Panc1 (cell line): Measurements from ENCODE around the gene ADORA1. TPM values are rescaled to one million over a fixed set of nuclear protein-coding genes. Genes with fewer than 3 reads are reported as not detected.

ENCODE experiments used
- ATAC-seq: fragments of 200-7000 bp; cut with Tn5 transposase; 2 replicates; pipeline ENCODE4 v1.9.1; 2020; ENCODE audit warnings: mild to moderate bottlenecking, moderate library complexity
- BruUV-seq: library from RNA; stranded (reverse); fragments of 400-500 nt; replicated peaks from 2 replicates; lab custom pipeline; 2021; lab: Mats Ljungman, UMichigan
- CTCF ChIA-PET: fragments of 300-600 bp; sonication (Branson Sonifier 250); formaldehyde crosslinking; loops from one replicate; lab custom pipeline; 2022; ENCODE audit warnings: antibody characterized with exemption; lab: Charles Lee
- POLR2A ChIA-PET: fragments of 300-600 bp; sonication (Branson Sonifier 250); formaldehyde crosslinking; loops from one replicate; lab custom pipeline; 2022; ENCODE audit warnings: antibody characterized with exemption; lab: Charles Lee
- DNase-seq: peaks from one replicate; pipeline ENCODE4 v3.0.0-alpha.2; 2010; ENCODE audit warnings: low read depth, low spot score
- H3K27ac ChIP-seq: 2 replicates; pipeline ENCODE4 v1.5.1; 2011; ENCODE audit warnings: mild to moderate bottlenecking, low read length, inconsistent platforms
- H3K27me3 ChIP-seq: fragments of 200-500 bp; sonication (Bioruptor generic); 2 replicates; pipeline ENCODE4 v1.6.0; 2014; ENCODE audit warnings: low read length, inconsistent platforms; ENCODE audit not compliant: control insufficient read depth, insufficient read depth
- H3K36me3 ChIP-seq: fragments of 200-500 bp; sonication (Bioruptor generic); 2 replicates; pipeline ENCODE4 v1.5.1; 2014; ENCODE audit warnings: inconsistent platforms, mild to moderate bottlenecking, low read length, moderate library complexity; ENCODE audit not compliant: control insufficient read depth, insufficient read depth
- H3K4me1 ChIP-seq: 2 replicates; pipeline ENCODE4 v1.5.1; 2011; ENCODE audit warnings: inconsistent platforms, mild to moderate bottlenecking, low read length, moderate library complexity; ENCODE audit not compliant: control insufficient read depth, insufficient read depth
- H3K4me3 ChIP-seq, 2 experiments: 2 replicates each; pipeline ENCODE4 v1.5.1; 2011 to 2012; ENCODE audit warnings: low read depth in 2 of 2, low read length in 2 of 2, mild to moderate bottlenecking in 2 of 2, inconsistent platforms in 1 of 2, moderate library complexity in 1 of 2
- H3K9me3 ChIP-seq: fragments of 200-500 bp; sonication (Bioruptor generic); 2 replicates; pipeline ENCODE4 v1.5.1; 2014; ENCODE audit warnings: low read depth, mild to moderate bottlenecking, inconsistent platforms, low read length, moderate library complexity; ENCODE audit not compliant: control insufficient read depth, insufficient read depth
- CTCF ChIP-seq: fragments of 450-650 bp; IDR thresholded peaks from 2 replicates; pipeline ENCODE4 v1.5.1; 2017; ENCODE audit warnings: mild to moderate bottlenecking
- POLR2AphosphoS5 ChIP-seq: IDR thresholded peaks from 2 replicates; pipeline ENCODE4 v1.6.1; 2012; ENCODE audit warnings: mild to moderate bottlenecking, low read depth, low read length, moderate library complexity
- SIN3A ChIP-seq: IDR thresholded peaks from 2 replicates; pipeline ENCODE4 v1.6.1; 2012; ENCODE audit warnings: low read depth, mild to moderate bottlenecking, low read length, moderate library complexity, borderline replicate concordance; ENCODE audit not compliant: insufficient read depth
- TCF7L2 ChIP-seq: IDR thresholded peaks from 2 replicates; pipeline ENCODE4 v1.6.1; 2011; ENCODE audit warnings: mild to moderate bottlenecking, low read depth, low read length, inconsistent platforms
- in situ Hi-C: cut with HindIII; loops from 2 replicates; pipeline ENCODE4 v1.10.0; 2016; ENCODE audit warnings: low sequenced_read_pairs, low pct_unique_long_range_greater_than_20kb
- intact Hi-C: fragments of 100-400 bp; cut with micrococcal nuclease; formaldehyde crosslinking; loops from one replicate; pipeline ENCODE4 v1.10.0; 2022; ENCODE audit not compliant: unreplicated experiment
- total RNA-seq: library from RNA; stranded (reverse); gene quantifications from one replicate; pipeline ENCODE4 v1.2.1, GENCODE V29; 2021; ENCODE audit not compliant: unreplicated experiment
- TF ChIP-seq, protein P1 (sequence below), 2 experiments: IDR thresholded peaks; 2 replicates each; pipeline ENCODE4 v1.6.1; 2011 to 2012; ENCODE audit warnings: low read depth in 2 of 2, control low read depth in 1 of 2, low read length in 1 of 2, mild to moderate bottlenecking in 1 of 2, moderate library complexity in 1 of 2; ENCODE audit not compliant: insufficient read depth in 1 of 2

ADORA1 gene
- total RNA-seq, 1 experiment from 2014 or later, result 8.5 TPM

- Histone ChIP-seq H3K4me1 (peaks cover 18% of the 10 kb centered on the region), H3K27me3 (peaks cover 7% of the 10 kb centered on the region), H3K36me3 (no peaks in the 10 kb centered on the region), H3K4me3 (no peak overlapping the region), H3K9me3 (no peaks in the 10 kb centered on the region), H3K27ac (no peak overlapping the region)
- intact Hi-C loops, result no loop called here
- ChIA-PET POLR2A (no interaction called here), CTCF (interaction anchor here (0.6 kb wide), 1 partner anchor 1687 kb away, joined by 5 read pairs; no protein-coding TSS in a partner anchor)
- BruUV-seq, result no TSS peak
- DNase-seq (no peak), ATAC-seq (no peak)
- in situ Hi-C loops, result no loop called here
- no peak for TF ChIP-seq SIN3A
- TF ChIP-seq POLR2AphosphoS5, result no peak
- no peak for TF ChIP-seq TCF7L2
- TF ChIP-seq, protein P1, sequence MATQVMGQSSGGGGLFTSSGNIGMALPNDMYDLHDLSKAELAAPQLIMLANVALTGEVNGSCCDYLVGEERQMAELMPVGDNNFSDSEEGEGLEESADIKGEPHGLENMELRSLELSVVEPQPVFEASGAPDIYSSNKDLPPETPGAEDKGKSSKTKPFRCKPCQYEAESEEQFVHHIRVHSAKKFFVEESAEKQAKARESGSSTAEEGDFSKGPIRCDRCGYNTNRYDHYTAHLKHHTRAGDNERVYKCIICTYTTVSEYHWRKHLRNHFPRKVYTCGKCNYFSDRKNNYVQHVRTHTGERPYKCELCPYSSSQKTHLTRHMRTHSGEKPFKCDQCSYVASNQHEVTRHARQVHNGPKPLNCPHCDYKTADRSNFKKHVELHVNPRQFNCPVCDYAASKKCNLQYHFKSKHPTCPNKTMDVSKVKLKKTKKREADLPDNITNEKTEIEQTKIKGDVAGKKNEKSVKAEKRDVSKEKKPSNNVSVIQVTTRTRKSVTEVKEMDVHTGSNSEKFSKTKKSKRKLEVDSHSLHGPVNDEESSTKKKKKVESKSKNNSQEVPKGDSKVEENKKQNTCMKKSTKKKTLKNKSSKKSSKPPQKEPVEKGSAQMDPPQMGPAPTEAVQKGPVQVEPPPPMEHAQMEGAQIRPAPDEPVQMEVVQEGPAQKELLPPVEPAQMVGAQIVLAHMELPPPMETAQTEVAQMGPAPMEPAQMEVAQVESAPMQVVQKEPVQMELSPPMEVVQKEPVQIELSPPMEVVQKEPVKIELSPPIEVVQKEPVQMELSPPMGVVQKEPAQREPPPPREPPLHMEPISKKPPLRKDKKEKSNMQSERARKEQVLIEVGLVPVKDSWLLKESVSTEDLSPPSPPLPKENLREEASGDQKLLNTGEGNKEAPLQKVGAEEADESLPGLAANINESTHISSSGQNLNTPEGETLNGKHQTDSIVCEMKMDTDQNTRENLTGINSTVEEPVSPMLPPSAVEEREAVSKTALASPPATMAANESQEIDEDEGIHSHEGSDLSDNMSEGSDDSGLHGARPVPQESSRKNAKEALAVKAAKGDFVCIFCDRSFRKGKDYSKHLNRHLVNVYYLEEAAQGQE (IDR thresholded peaks at IDR 0.05; ENCODE audit: insufficient read depth in 1 of 2, low read depth in 2 of 2, low read length in 1 of 2), result no peak
- no peak for TF ChIP-seq CTCF
Observed at GRCh38 chr1:203122159-203122558, 5.4 kb upstream of the ADORA1 start.

- H3K36me3 ChIP-seq, result no peaks in the 10 kb centered on the region
- POLR2A ChIA-PET, result no interaction called here
- DNase-seq, result no peak
- intact Hi-C loops, result no loop called here
- H3K27ac ChIP-seq, result no peak overlapping the region
- in situ Hi-C loops, result no loop called here
- H3K9me3 ChIP-seq, result no peaks in the 10 kb centered on the region
- TF ChIP-seq SIN3A, result no peak
- TF ChIP-seq POLR2AphosphoS5, result no peak
- TF ChIP-seq TCF7L2, result no peak
- TF ChIP-seq, protein P1 (IDR thresholded peaks at IDR 0.05; ENCODE audit: insufficient read depth in 1 of 2, low read depth in 2 of 2, low read length in 1 of 2), result no peak
- no peak for TF ChIP-seq CTCF
- ATAC-seq, result no peak
- BruUV-seq, result no TSS peak
- H3K27me3 ChIP-seq, result peaks cover 7% of the 10 kb centered on the region
- peaks cover 28% of the 10 kb centered on the region for H3K4me1 ChIP-seq
- CTCF ChIA-PET, result no interaction called here
- H3K4me3 ChIP-seq, result no peak overlapping the region
Observed at GRCh38 chr1:203124011-203124410, 3.5 kb upstream of the ADORA1 start.
